Keratinocyte (primary cell): Measurements from ENCODE around the gene CCDC150. TPM values are rescaled to one million over a fixed set of nuclear protein-coding genes. Genes with fewer than 3 reads are reported as not detected.

Experiments
- DNase-seq: peaks from one replicate; pipeline ENCODE4 v3.0.0-alpha.2; 2011; ENCODE audit warnings: low read depth, missing footprints, low spot score
- FAIRE-seq: peaks from 2 replicates; lab custom pipeline; 2011; peaks lifted over from hg19 to GRCh38; lab: Jason Lieb, UNC
- H2AFZ ChIP-seq: 2 replicates; pipeline ENCODE4 v1.6.0; 2012; ENCODE audit warnings: low read length, control low read depth, inconsistent platforms; ENCODE audit not compliant: control insufficient read depth
- H3K27ac ChIP-seq: 2 replicates; pipeline ENCODE4 v1.5.1; 2011; ENCODE audit warnings: low read length; ENCODE audit not compliant: control insufficient read depth, insufficient read depth
- H3K27me3 ChIP-seq: 3 replicates; pipeline ENCODE4 v1.6.0; 2011; ENCODE audit warnings: low read length; ENCODE audit not compliant: control insufficient read depth, insufficient read depth; ENCODE audit errors: extremely low read depth
- H3K36me3 ChIP-seq, 2 experiments: 2 replicates in 1 of 2; 3 replicates in 1 of 2; pipeline ENCODE4 v1.5.1; 2011; ENCODE audit warnings: low read length in 2 of 2, mild to moderate bottlenecking in 1 of 2; ENCODE audit not compliant: control insufficient read depth in 2 of 2, insufficient read depth in 2 of 2; ENCODE audit errors: extremely low read depth in 1 of 2
- H3K4me1 ChIP-seq: 3 replicates; pipeline ENCODE4 v1.5.1; 2011; ENCODE audit warnings: low read length; ENCODE audit not compliant: control insufficient read depth, insufficient read depth; ENCODE audit errors: extremely low read depth
- H3K4me2 ChIP-seq: 3 replicates; pipeline ENCODE4 v1.6.0; 2011; ENCODE audit warnings: low read depth, low read length; ENCODE audit not compliant: control insufficient read depth, insufficient read depth; ENCODE audit errors: extremely low read depth
- H3K4me3 ChIP-seq, 3 experiments: fragments of 200-600 bp in 1 of 3; sonication (generic) in 1 of 3; 2 replicates in 2 of 3; 3 replicates in 1 of 3; pipeline ENCODE4 v1.5.1; 2011 to 2016; ENCODE audit warnings: low read length in 3 of 3, mild to moderate bottlenecking in 3 of 3, control low read depth in 2 of 3, inconsistent platforms in 1 of 3, low read depth in 1 of 3, mixed read lengths in 1 of 3, mixed run types in 1 of 3, moderate library complexity in 1 of 3; ENCODE audit not compliant: control insufficient read depth in 2 of 3, insufficient read depth in 2 of 3; ENCODE audit errors: extremely low read depth in 1 of 3
- H3K79me2 ChIP-seq: 2 replicates; pipeline ENCODE4 v1.6.0; 2012; ENCODE audit warnings: low read length; ENCODE audit not compliant: control insufficient read depth, insufficient read depth
- H3K9ac ChIP-seq: 3 replicates; pipeline ENCODE4 v1.6.0; 2011; ENCODE audit warnings: low read length; ENCODE audit not compliant: control insufficient read depth, insufficient read depth; ENCODE audit errors: extremely low read depth
- H3K9me1 ChIP-seq: 3 replicates; pipeline ENCODE4 v1.6.0; 2011; ENCODE audit warnings: low read length; ENCODE audit not compliant: control insufficient read depth, insufficient read depth; ENCODE audit errors: extremely low read depth
- H3K9me3 ChIP-seq: 2 replicates; pipeline ENCODE4 v1.5.1; 2012; ENCODE audit warnings: low read depth, low read length; ENCODE audit not compliant: control insufficient read depth
- H4K20me1 ChIP-seq: 3 replicates; pipeline ENCODE4 v1.6.0; 2011; ENCODE audit warnings: low read length; ENCODE audit not compliant: control insufficient read depth, insufficient read depth; ENCODE audit errors: extremely low read depth
- EZH2 ChIP-seq: IDR thresholded peaks from one replicate; pipeline ENCODE4 v1.6.1; 2012; ENCODE audit warnings: inconsistent platforms, mild to moderate bottlenecking, low read length, moderate library complexity
- dilution Hi-C: fragments of 300-500 bp; cut with MboI; formaldehyde crosslinking; loops from one replicate; pipeline ENCODE4 v1.7.0; 2020; ENCODE audit warnings: low sequenced_read_pairs; ENCODE audit not compliant: extremely low pct_ligation_motif_present
- polyA plus RNA-seq, 5 experiments: library from polyadenylated mRNA; depleted of rRNA in 3 of 5; stranded (reverse) in 3 of 5; stranded (forward) in 1 of 5; unstranded in 1 of 5; fragments of >200 nt; gene quantifications; 1 replicate in 1 of 5; 2 replicates in 3 of 5; 3 replicates in 1 of 5; pipeline versions ENCODE4 v1.2.1 to v1.2.3, GENCODE V29; 2011 to 2012; ENCODE audit warnings: missing spikeins in 2 of 5, low read depth in 1 of 5, low replicate concordance in 1 of 5
- TF ChIP-seq, protein P1 (sequence below), 3 experiments: IDR thresholded peaks in 1 of 3; conservative IDR thresholded peaks in 1 of 3; optimal IDR thresholded peaks in 1 of 3; 2 replicates in 2 of 3; 3 replicates in 1 of 3; pipeline versions ENCODE3 to v1.5.1; 2011; ENCODE audit warnings: low read length in 3 of 3, mild to moderate bottlenecking in 3 of 3, moderate library complexity in 2 of 3, control low read depth in 1 of 3, inconsistent platforms in 1 of 3; ENCODE audit not compliant: insufficient read depth in 2 of 3; ENCODE audit errors: extremely low read depth in 1 of 3

Gene CCDC150
- polyA plus RNA-seq, 1 donor (not counting 4 experiments of a cell fraction or from before 2014, with no cell fraction given) = 5.0 TPM

DNA sequence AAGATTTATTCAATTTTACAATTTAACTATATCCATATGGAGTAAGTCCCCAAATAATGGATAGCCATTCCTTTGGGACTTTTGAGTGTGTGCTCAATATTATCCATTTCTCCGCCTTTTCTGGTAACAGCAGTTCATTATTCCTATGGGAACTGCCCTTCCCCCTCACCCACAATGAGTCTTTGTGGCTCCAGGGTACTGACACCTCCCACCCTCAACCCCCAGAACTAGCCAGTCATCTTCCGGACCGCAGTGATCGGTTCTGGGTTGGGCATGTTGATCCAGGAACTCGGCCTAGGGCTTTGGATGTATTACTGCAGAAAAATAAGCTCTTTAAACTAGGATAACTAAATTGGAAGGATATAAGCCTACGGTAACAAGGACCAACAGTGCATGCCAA is 45.4 kb upstream of the CCDC150 start:
- Histone ChIP-seq H3K4me3 (no peak overlapping the region), H3K27ac (no peak overlapping the region), H3K9me1 (no peaks in the 10 kb centered on the region), H4K20me1 (no peaks in the 10 kb centered on the region), H3K4me1 (peaks cover 5% of the 10 kb centered on the region), H2AFZ (no peak overlapping the region), H3K79me2 (no peaks in the 10 kb centered on the region), H3K27me3 (peaks cover 28% of the 10 kb centered on the region), H3K4me2 (no peak overlapping the region), H3K9me3 (no peaks in the 10 kb centered on the region), H3K36me3 (no peaks in the 10 kb centered on the region), H3K9ac (no peak overlapping the region)
- no peak for FAIRE-seq
- dilution Hi-C loops = no loop called here
- TF ChIP-seq, protein P1, sequence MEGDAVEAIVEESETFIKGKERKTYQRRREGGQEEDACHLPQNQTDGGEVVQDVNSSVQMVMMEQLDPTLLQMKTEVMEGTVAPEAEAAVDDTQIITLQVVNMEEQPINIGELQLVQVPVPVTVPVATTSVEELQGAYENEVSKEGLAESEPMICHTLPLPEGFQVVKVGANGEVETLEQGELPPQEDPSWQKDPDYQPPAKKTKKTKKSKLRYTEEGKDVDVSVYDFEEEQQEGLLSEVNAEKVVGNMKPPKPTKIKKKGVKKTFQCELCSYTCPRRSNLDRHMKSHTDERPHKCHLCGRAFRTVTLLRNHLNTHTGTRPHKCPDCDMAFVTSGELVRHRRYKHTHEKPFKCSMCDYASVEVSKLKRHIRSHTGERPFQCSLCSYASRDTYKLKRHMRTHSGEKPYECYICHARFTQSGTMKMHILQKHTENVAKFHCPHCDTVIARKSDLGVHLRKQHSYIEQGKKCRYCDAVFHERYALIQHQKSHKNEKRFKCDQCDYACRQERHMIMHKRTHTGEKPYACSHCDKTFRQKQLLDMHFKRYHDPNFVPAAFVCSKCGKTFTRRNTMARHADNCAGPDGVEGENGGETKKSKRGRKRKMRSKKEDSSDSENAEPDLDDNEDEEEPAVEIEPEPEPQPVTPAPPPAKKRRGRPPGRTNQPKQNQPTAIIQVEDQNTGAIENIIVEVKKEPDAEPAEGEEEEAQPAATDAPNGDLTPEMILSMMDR (optimal IDR thresholded peaks at IDR 0.05 in 1 of 3, IDR thresholded peaks at IDR 0.05 in 1 of 3, conservative IDR thresholded peaks at IDR 0.05 in 1 of 3; ENCODE audit: extremely low read depth in 1 of 3, insufficient read depth in 2 of 3, low read length in 3 of 3) = no peak
- no peak for TF ChIP-seq EZH2
- no peak for DNase-seq

- dilution Hi-C loops = no loop called here
- Histone ChIP-seq H3K27ac (no peak overlapping the region), H3K79me2 (no peaks in the 10 kb centered on the region), H3K9me3 (no peaks in the 10 kb centered on the region), H3K9me1 (no peaks in the 10 kb centered on the region), H3K36me3 (no peaks in the 10 kb centered on the region), H3K4me2 (no peak overlapping the region), H3K4me1 (peaks cover 6% of the 10 kb centered on the region), H4K20me1 (no peaks in the 10 kb centered on the region), H3K4me3 (no peak overlapping the region), H3K27me3 (peaks cover 14% of the 10 kb centered on the region), H2AFZ (no peak overlapping the region), H3K9ac (no peak overlapping the region)
- no peak for DNase-seq
- FAIRE-seq = no peak
- TF ChIP-seq, protein P1 (optimal IDR thresholded peaks at IDR 0.05 in 1 of 3, IDR thresholded peaks at IDR 0.05 in 1 of 3, conservative IDR thresholded peaks at IDR 0.05 in 1 of 3; ENCODE audit: extremely low read depth in 1 of 3, insufficient read depth in 2 of 3, low read length in 3 of 3) = no peak
Measured at GRCh38 chr2:196597531-196597930, 42.0 kb upstream of the CCDC150 start.
